ENCODE measurements around the gene GARNL3. TPM values are rescaled to one million over a fixed set of nuclear protein-coding genes. Genes with fewer than 3 reads are reported as not detected.

GARNL3 gene
- total and polyA plus RNA-seq, 2 of the 13 experiments (the other 11 are each of a cell fraction or from before 2014, with no cell fraction given) = 3.9 to 11.0 TPM

DNA sequence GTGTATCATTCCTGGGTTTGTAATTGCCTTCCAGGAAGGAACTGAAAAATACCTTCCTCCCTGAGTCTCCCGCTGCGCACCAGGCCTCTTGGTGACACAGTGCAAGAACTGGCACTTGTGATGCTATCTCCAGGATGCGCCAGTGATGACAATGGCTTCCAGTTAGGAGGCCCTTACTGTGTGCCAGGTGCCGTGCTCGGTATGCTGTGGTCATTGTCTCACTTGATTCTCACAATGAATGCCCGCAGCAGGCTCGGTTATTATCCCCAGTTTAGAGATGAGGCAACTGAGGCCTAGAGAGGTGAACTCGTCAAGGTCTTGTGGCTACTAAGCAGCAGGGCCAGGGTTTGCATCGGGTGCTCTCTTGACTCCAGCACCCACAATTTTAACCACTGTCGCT lies 100.9 kb downstream of the GARNL3 start (continued):
- TF ChIP-seq ZNF749 (CRISPR knock-in tag; IDR thresholded peaks at IDR 0.05; ENCODE audit: borderline replicate concordance) (no peak), BORCS8-MEF2B (CRISPR knock-in tag; IDR thresholded peaks at IDR 0.05) (no peak)

DNA sequence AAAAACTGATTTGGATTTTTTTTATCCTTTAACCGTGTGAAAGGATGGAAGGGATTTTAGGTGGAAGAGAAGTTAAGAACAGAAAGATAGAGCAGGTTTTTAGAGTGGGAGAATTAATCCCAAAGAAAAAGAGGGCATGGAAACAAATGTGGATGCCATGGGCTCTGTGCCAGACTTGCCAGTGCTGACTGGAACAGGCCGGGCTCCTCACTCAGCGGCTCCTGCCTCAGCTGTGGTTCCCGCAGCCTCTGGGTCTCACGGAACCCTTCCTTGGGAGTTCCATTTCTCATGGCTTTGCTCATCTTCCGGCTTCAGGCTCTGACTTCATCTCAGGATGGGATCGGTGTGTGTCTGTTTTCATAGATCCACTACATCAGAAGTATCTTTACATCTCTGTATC lies 102.0 kb downstream of the GARNL3 start:
- H3K4me3 ChIP-seq (replicated peaks in 1 of 3; ENCODE audit: insufficient read depth in 1 of 3, low read depth in 2 of 3, low read length in 3 of 3) = no peak overlapping the region
- no peak for DNase-seq (ENCODE audit: low spot score)
- no peak for TF ChIP-seq CBFB (CRISPR knock-in tag; IDR thresholded peaks at IDR 0.05)
- ATAC-seq = no peak
- BruUV-seq (replicated peaks) = no TSS peak
- POLR2A ChIA-PET = no interaction called here
- H3K27ac ChIP-seq (ENCODE audit: extremely low read length, insufficient read depth, low read length) = no peak overlapping the region
- FAIRE-seq = no peak
- H3K27me3 ChIP-seq (ENCODE audit: control insufficient read depth in 1 of 2, insufficient read depth in 2 of 2, low read length in 2 of 2) = no peaks in the 10 kb centered on the region
- 97% methylated on average over 7 of the region's 7 CpGs for WGBS (ENCODE audit: low lambda C conversion rate)
- no peaks in the 10 kb centered on the region for H3K79me2 ChIP-seq (ENCODE audit: insufficient read depth, low read length)
- no peaks in the 10 kb centered on the region for H3K9me3 ChIP-seq (ENCODE audit: low read length)
- in situ Hi-C loops (cut with HindIII; ENCODE audit: extremely low pct_ligation_motif_present, low pct_unique_long_range_greater_than_20kb) = no loop called here
- H4K20me1 ChIP-seq (ENCODE audit: insufficient read depth, low read length) = no peaks in the 10 kb centered on the region
- peaks cover 13% of the 10 kb centered on the region for H3K4me1 ChIP-seq (ENCODE audit: insufficient read depth, low read length)
- H2AFZ ChIP-seq (ENCODE audit: low read length) = no peak overlapping the region
- H3K9ac ChIP-seq (ENCODE audit: insufficient read depth, low read depth, low read length) = no peak overlapping the region
- CTCF ChIA-PET (ENCODE audit: low intra/inter-chr PET ratio, low total read pairs) = no interaction called here
- peaks cover 0 to 8% of the 10 kb centered on the region in 2 experiments; a peak in 1 of 5 replicates for H3K36me3 ChIP-seq (replicated peaks in 1 of 2; ENCODE audit: control insufficient read depth in 1 of 2, insufficient read depth in 2 of 2, low read length in 2 of 2)
- intact Hi-C loops (cut with micrococcal nuclease; ENCODE audit: unreplicated experiment) = no loop called here
- H3K4me2 ChIP-seq (ENCODE audit: low read depth, low read length) = no peak overlapping the region

DNA sequence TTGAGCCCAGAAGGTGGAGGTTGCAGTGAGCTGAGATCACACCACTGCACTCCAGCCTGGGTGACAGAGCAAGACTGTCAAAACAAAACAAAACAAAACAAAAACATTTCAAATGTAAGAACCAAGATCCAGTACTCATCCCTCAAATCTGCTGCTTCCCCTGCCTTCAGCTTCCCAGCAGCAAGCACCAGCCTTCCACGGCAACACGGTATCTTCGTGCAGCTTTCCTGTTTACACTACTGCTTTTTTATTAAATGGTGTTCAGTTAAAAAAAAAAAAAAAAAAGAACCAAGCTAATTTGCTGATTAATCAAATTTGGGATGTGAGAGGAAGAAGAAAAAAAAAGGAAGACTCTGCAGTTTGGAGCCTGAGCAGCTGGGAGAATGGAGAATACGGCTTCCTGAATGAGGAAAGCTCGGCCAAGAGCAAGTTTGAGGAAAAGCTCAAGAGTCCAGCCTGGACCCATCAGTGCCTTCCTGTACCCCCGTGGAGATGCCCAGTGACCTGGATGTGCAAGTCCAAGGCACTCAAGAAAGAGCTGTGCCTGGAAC lies 104.4 kb downstream of the GARNL3 start:
- Histone ChIP-seq H4K20me1 (ENCODE audit: insufficient read depth, low read length) (no peaks in the 10 kb centered on the region), H3K27me3 (ENCODE audit: control insufficient read depth in 1 of 2, insufficient read depth in 2 of 2, low read length in 2 of 2) (no peaks in the 10 kb centered on the region), H3K9ac (ENCODE audit: insufficient read depth, low read depth, low read length) (no peak overlapping the region), H2AFZ (ENCODE audit: low read length) (no peak overlapping the region), H3K27ac (ENCODE audit: extremely low read length, insufficient read depth, low read length) (no peak overlapping the region), H3K79me2 (ENCODE audit: insufficient read depth, low read length) (no peaks in the 10 kb centered on the region), H3K36me3 (replicated peaks in 1 of 2; ENCODE audit: control insufficient read depth in 1 of 2, insufficient read depth in 2 of 2, low read length in 2 of 2) (peaks cover 0 to 7% of the 10 kb centered on the region in 2 experiments; a peak in 1 of 5 replicates), H3K4me2 (ENCODE audit: low read depth, low read length) (no peak overlapping the region), H3K4me1 (ENCODE audit: insufficient read depth, low read length) (peaks cover 13% of the 10 kb centered on the region), H3K9me3 (ENCODE audit: low read length) (no peaks in the 10 kb centered on the region), H3K4me3 (replicated peaks in 1 of 3; ENCODE audit: insufficient read depth in 1 of 3, low read depth in 2 of 3, low read length in 3 of 3) (no peak overlapping the region)
- DNase-seq (ENCODE audit: low spot score) (no peak), FAIRE-seq (no peak), ATAC-seq (no peak)
- ChIA-PET POLR2A (interaction anchor here (1.2 to 1.4 kb wide), 2 partner anchors 28 to 55 kb away, joined by 3 to 4 read pairs; partner anchors contain the start of genes SLC2A8 and ZNF79), CTCF (ENCODE audit: low intra/inter-chr PET ratio, low total read pairs) (interaction anchor here (1.2 kb wide), 1 partner anchor 29 kb away, joined by 3 read pairs; no protein-coding TSS in a partner anchor)
- WGBS (ENCODE audit: low lambda C conversion rate) = 82% methylated on average over 6 of the region's 6 CpGs
- TF ChIP-seq MAFF (IDR thresholded peaks at IDR 0.05; ENCODE audit: low read depth, low read length) = peak; percentile 94
- no peak for TF ChIP-seq GPN1 (CRISPR knock-in tag; IDR thresholded peaks at IDR 0.05; ENCODE audit: borderline replicate concordance)
- no peak for TF ChIP-seq ZNF354B (CRISPR knock-in tag; IDR thresholded peaks at IDR 0.05)
- no peak for TF ChIP-seq HMGA1 (CRISPR knock-in tag; conservative IDR thresholded peaks at IDR 0.05)
- peak; percentile 93 to 95 for TF ChIP-seq MAFK (conservative IDR thresholded peaks at IDR 0.05 in 1 of 2, IDR thresholded peaks at IDR 0.05 in 1 of 2; ENCODE audit: low read length in 2 of 2)
- BruUV-seq (replicated peaks) = no TSS peak
- intact Hi-C loops (cut with micrococcal nuclease; ENCODE audit: unreplicated experiment) (no loop called here), in situ Hi-C loops (cut with HindIII; ENCODE audit: extremely low pct_ligation_motif_present, low pct_unique_long_range_greater_than_20kb) (no loop called here)
